HCT116 (cell line): Measurements from ENCODE around the gene MINK1. TPM values are rescaled to one million over a fixed set of nuclear protein-coding genes. Genes with fewer than 3 reads are reported as not detected.
"Not testable (repeated sequence)": the region's sequence is repeated elsewhere in the genome, so short reads cannot be mapped to it uniquely, and the experiment has no call there.

Experiments used
- ATAC-seq: fragments of 200-7000 bp; cut with Tn5 transposase; 2 replicates; pipeline ENCODE4 v1.9.1; 2020; ENCODE audit warnings: mild to moderate bottlenecking, moderate library complexity
- BruUV-seq: library from RNA; stranded (reverse); fragments of 400-500 nt; replicated peaks from 2 replicates; lab custom pipeline; 2021; lab: Mats Ljungman, UMichigan
- CTCF ChIA-PET: fragments of 300-600 bp; sonication (Branson Sonifier 250); formaldehyde crosslinking; loops from one replicate; lab custom pipeline; 2021; ENCODE audit warnings: antibody characterized with exemption; lab: Charles Lee
- POLR2A ChIA-PET: fragments of 300-600, 350-600 bp; sonication (Branson Sonifier 250); formaldehyde crosslinking; loops from one replicate; lab custom pipeline; 2021; ENCODE audit warnings: antibody characterized with exemption; lab: Charles Lee
- RAD21 ChIA-PET, 2 experiments: fragments of 300-600 bp; sonication (Branson Sonifier 250); formaldehyde crosslinking; loops; one replicate each; lab custom pipeline; 2023; ENCODE audit warnings: low total read pairs in 2 of 2; ENCODE audit not compliant: uncharacterized antibody in 2 of 2, unreplicated experiment in 2 of 2, low non-redundant PET in 1 of 2; lab: Charles Lee
- DNase-seq: peaks from one replicate; pipeline ENCODE4 v3.0.0-alpha.2; 2010; ENCODE audit warnings: low read depth, low spot score
- H2AFZ ChIP-seq: fragments of 200-600 bp; shearing (Covaris generic), sonication (generic); 2 replicates; pipeline ENCODE4 v1.6.1; 2017; ENCODE audit warnings: low read depth, mixed run types, mixed read lengths, antibody characterized with exemption, low read length; ENCODE audit not compliant: poor library complexity, severe bottlenecking
- H3K27ac ChIP-seq: 2 replicates; pipeline ENCODE4 v1.5.1; 2012; ENCODE audit warnings: low read depth, low read length
- H3K27me3 ChIP-seq: fragments of 200-600 bp; sonication (generic); 2 replicates; pipeline ENCODE4 v1.6.1; 2016; ENCODE audit warnings: mixed run types, low read length, mixed read lengths; ENCODE audit not compliant: insufficient read depth
- H3K36me3 ChIP-seq, 2 experiments: fragments of 200-500 bp in 1 of 2; fragments of 200-600 bp in 1 of 2; sonication (Bioruptor generic) in 1 of 2; sonication (generic) in 1 of 2; 2 replicates each; pipeline versions ENCODE4 v1.5.1 to v1.6.1; 2014 to 2016; ENCODE audit warnings: low read length in 2 of 2, inconsistent platforms in 1 of 2, mixed read lengths in 1 of 2, mixed run types in 1 of 2; ENCODE audit not compliant: insufficient read depth in 2 of 2, control insufficient read depth in 1 of 2
- H3K4me1 ChIP-seq, 2 experiments: fragments of 200-600 bp in 1 of 2; sonication (generic) in 1 of 2; 2 replicates each; pipeline versions ENCODE4 v1.5.1 to v1.6.1; 2012 to 2017; ENCODE audit warnings: low read length in 2 of 2, inconsistent platforms in 1 of 2, mild to moderate bottlenecking in 1 of 2, mixed read lengths in 1 of 2, mixed run types in 1 of 2, moderate library complexity in 1 of 2; ENCODE audit not compliant: insufficient read depth in 2 of 2, control insufficient read depth in 1 of 2
- H3K4me2 ChIP-seq: fragments of 200-600 bp; sonication (generic); 2 replicates; pipeline ENCODE4 v1.6.1; 2017; ENCODE audit warnings: mixed run types, low read length, mixed read lengths
- H3K4me3 ChIP-seq, 2 experiments: fragments of 200-600 bp in 1 of 2; sonication (generic) in 1 of 2; replicated peaks in 1 of 2; 2 replicates each; pipeline ENCODE4 v1.5.1; 2011 to 2016; ENCODE audit warnings: low read length in 2 of 2, control low read depth in 1 of 2, low read depth in 1 of 2, mild to moderate bottlenecking in 1 of 2, mixed read lengths in 1 of 2, mixed run types in 1 of 2
- H3K79me2 ChIP-seq: fragments of 200-600 bp; sonication (generic); 2 replicates; pipeline ENCODE4 v1.6.1; 2017; ENCODE audit warnings: mild to moderate bottlenecking, mixed run types, low read length, moderate library complexity, mixed read lengths; ENCODE audit not compliant: insufficient read depth
- H3K9ac ChIP-seq: fragments of 200-600 bp; sonication (generic); 2 replicates; pipeline ENCODE4 v1.6.1; 2016; ENCODE audit warnings: low read length, mixed read lengths
- H3K9me2 ChIP-seq: fragments of 200-600 bp; sonication (generic), shearing (Covaris generic); 2 replicates; pipeline ENCODE4 v1.6.1; 2017; ENCODE audit warnings: mixed run types, mild to moderate bottlenecking, moderate library complexity; ENCODE audit not compliant: insufficient read depth
- H3K9me3 ChIP-seq, 2 experiments: fragments of 200-500 bp in 1 of 2; fragments of 200-600 bp in 1 of 2; sonication (Bioruptor generic) in 1 of 2; sonication (generic) in 1 of 2; 2 replicates each; pipeline ENCODE4 v1.6.1; 2014 to 2017; ENCODE audit warnings: low read length in 2 of 2, mixed read lengths in 2 of 2, inconsistent platforms in 1 of 2, low read depth in 1 of 2, mild to moderate bottlenecking in 1 of 2, mixed run types in 1 of 2, moderate library complexity in 1 of 2; ENCODE audit not compliant: control insufficient read depth in 1 of 2, insufficient read depth in 1 of 2
- H4K20me1 ChIP-seq: fragments of 200-600 bp; sonication (generic), shearing (Covaris generic); 2 replicates; pipeline ENCODE4 v1.6.1; 2017; ENCODE audit warnings: mixed run types, mild to moderate bottlenecking, moderate library complexity; ENCODE audit not compliant: insufficient read depth
- intact Hi-C: fragments of 100-400 bp; cut with micrococcal nuclease; formaldehyde crosslinking; loops from 2 replicates; pipeline ENCODE4 v1.10.0; 2022
- total RNA-seq: library from RNA; stranded (reverse); gene quantifications from one replicate; pipeline ENCODE4 v1.2.1, GENCODE V29; 2021; ENCODE audit not compliant: unreplicated experiment

MINK1 gene
- total RNA-seq, 1 experiment from 2014 or later: 85.2 TPM

DNA sequence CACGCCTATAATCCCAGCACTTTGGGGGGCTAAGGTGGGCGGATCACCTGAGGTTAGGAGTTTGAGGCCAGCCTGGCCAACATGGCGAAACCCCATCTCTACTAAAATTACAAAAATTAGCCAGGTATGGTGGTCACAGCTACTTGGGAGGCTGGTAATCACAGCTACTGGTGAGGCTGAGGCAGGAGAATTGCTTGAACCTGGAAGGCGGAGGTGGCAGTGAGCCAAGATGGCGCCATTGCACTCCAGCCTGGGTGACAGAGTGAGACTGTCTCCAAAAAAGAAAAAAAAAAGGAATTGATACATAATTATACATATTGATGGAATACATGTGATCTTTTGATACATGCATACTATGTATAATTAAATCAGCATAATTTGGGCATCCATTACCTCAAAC is 34.4 kb downstream of the MINK1 start:
- H3K4me2 ChIP-seq, H3K9me3 ChIP-seq, H3K27ac ChIP-seq, intact Hi-C loops, H2AFZ ChIP-seq, DNase-seq, H3K4me3 ChIP-seq, ATAC-seq, H3K9me2 ChIP-seq, H3K27me3 ChIP-seq, H3K36me3 ChIP-seq, H3K4me1 ChIP-seq, BruUV-seq, H3K9ac ChIP-seq, H4K20me1 ChIP-seq: not testable (repeated sequence)
- ChIA-PET CTCF (interaction anchor here (0.5 to 1.1 kb wide), 2 partner anchors 42 to 448 kb away, joined by 3 read pairs; no protein-coding TSS in a partner anchor), RAD21 (interaction anchor here in 1 of 2 experiments (0.7 kb wide), 1 partner anchor 10 kb away, joined by 3 read pairs; no protein-coding TSS in a partner anchor), POLR2A (interaction anchor here (1.3 to 1.7 kb wide), 2 partner anchors 10 to 103 kb away, joined by 4 read pairs; no protein-coding TSS in a partner anchor)
- peaks cover 14% of the 10 kb centered on the region for H3K79me2 ChIP-seq

DNA sequence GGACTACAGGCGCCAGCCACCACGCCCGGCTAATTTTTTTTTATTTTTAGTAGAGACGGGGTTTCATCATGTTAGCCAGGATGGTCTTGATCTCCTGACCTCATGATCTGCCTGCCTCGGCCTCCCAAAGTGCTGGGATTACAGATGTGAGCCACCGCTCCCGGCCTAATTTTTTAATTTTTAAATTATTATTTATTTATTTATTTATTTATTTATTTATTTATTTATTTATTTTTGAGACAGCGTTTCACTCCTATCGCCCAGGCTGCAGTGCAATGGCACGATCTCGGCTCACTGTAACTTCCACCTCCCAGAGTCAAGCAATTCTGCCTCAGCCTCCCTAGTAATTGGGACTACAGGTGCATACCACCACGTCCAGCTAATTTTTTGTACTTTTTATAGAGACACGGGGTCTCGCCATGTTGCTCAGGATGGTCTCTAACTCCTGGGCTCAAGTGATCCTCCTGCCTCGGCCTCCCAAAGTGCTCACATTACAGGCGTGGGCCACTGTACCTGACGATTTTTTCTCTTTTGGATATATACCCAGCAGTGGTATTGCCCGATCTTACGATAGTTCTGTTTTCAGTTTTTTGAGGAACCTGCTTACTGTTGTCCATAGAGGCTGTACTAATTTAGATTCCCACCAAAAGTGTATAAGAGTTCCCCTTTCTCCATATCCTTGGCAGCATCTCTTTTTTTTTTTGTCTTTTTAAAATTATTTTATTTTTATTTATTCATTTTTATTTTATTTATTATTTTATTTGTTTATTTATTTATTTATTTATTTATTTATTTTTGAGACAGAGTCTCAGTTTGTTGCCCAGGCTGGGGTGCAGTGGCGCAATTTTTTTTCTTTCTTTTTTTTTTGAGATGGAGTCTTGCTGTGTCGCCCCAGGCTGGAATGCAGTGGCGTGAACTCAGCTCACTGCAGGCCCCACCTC is 36.2 kb downstream of the MINK1 start:
- H3K4me1 ChIP-seq, H3K79me2 ChIP-seq, CTCF ChIA-PET, H3K4me3 ChIP-seq, BruUV-seq, intact Hi-C loops, H3K4me2 ChIP-seq, RAD21 ChIA-PET, H4K20me1 ChIP-seq, H3K27me3 ChIP-seq, H3K9me2 ChIP-seq, DNase-seq, H3K9me3 ChIP-seq, H3K27ac ChIP-seq, ATAC-seq, H3K36me3 ChIP-seq, H3K9ac ChIP-seq, H2AFZ ChIP-seq: not testable (repeated sequence)
- POLR2A ChIA-PET: interaction anchor here (1.0 to 1.7 kb wide), 2 partner anchors 12 kb away, joined by 4 read pairs; no protein-coding TSS in a partner anchor
